Hypothalamus (tissue), 51 donors: ENCODE data around the gene EZR.
"Not testable (repeated sequence)": the region's sequence is repeated elsewhere in the genome, so short reads cannot be mapped to it uniquely, and the experiment has no call there.

Source experiments
- DNase-seq, 51 donors: peaks; one replicate each; lab custom pipeline; 2025; lab: John Stamatoyannopoulos, UW

EZR gene

GRCh38 chr6:158801655-158802294 lies 17.4 kb downstream of the EZR start:
- DNase-seq = no peak

DNA sequence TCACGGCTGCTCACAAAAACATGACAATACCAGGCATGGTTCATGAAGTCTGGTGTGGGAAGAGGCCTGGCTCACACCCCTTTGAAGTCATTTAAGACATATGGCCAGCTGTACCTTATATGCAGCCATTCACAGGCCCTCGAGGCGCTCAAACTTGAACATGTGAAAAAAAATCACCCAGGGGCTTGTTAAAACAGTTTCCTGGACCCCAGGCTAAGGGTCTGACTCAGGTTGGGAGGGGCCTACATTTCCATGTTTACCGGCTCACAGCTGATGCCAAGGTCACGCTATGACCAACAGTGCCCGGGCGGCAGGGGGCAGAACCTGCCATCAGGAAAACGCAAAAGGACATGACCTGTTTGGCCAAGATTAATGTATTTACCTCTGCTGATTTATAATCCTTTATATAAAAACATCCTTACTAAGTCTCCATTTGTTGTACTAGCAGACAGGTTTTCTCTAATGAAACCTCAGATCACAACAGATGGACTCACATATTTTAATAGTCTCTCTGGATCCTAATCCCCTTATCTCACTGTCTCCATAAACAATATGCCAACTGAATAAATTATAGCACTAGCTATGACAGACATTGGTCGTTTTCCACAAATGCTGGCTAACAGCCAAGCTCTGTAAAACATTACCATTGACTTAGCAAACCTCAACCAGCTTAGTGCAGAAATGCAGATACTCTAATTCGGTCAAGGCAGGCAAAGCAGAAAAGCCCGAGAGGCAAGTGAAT lies 19.9 kb downstream of the EZR start:
- no peak for DNase-seq

DNA sequence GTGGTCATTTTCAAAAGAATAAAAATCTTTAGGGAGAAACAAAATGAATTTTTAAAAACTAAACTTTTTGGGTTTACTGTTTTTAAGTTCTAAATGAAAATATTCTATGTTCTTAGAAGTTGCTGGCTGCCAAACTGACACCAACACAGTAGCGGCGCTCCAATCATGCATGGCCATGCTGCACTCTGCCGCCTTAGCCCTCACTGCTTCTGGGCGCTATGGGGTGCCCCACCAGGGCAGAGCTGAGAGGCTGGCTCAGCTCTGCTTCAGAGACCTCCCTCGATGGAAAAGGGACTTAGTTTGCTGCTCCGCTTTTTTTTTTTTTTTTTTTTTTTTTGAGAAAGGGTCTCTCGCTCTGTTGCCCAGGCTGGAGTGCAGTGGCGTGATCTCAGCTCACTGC lies 20.9 kb downstream of the EZR start:
- DNase-seq = no peak

DNA sequence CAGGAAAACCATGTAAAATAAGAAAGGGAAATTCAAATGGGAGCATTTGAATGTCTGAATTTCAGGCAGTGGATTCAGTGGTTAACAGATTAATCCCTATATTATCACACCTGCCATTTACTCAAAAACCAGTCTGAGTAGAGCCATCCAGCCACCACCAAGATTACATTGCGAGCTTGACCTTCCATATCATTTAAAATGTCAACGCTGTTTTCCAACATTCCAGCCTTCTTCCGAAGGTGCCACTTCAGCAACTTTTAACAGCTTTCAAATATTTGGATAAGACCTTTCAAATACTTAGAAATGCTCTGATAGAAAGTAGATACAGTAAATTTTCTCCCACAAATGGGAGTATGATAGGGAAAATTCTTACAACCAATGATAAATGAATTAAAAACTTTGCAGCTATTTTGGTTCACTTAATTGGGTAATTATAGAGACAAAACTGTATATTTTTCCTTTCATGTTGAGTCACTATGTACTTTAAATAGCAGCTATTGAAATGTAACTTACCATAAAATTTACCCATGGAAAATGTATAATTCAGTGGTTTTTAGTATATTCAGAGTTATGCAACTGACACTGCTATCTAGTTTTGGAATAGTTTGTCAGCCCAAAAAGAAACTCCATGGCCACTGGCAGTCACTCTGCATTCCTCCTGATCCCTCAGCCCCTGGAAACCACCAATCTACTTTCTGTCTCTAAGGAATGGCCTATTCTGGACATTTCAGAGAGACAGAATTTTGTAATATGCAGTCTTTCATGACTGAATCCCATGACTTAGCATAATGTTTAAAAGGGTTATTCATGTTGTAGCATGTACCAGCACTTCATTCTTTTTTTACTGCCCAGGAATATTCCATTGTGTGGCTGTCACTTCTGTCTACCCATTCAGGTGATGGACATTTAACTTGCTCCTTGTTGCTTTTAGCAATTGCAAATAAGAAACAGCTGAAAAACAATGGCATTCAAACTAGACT lies 21.5 kb downstream of the EZR start:
- DNase-seq = no peak

- DNase-seq = no peak
Measured at GRCh38 chr6:158796353-158796752, 22.8 kb downstream of the EZR start.

GRCh38 chr6:158795516-158795915 lies 23.7 kb downstream of the EZR start:
- DNase-seq = no peak

DNA sequence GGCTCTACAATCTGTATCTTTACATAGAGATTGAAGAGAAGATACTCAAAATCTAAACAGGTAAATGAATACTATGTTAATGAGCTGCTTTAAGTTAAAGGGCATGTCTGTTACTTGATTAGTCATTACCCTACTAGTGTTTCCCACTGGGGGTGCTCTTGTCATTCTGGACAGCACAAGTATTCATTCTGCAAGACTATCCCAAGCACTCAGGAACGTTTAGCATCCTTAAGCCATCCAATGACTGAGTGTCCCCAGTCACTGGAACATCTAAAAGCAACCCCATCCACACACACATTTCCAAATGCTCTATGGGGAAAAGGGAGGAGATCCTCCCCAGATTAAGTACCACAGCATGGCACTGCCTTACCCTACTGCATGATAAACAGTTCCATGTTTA lies 25.7 kb downstream of the EZR start:
- no peak for DNase-seq

DNA sequence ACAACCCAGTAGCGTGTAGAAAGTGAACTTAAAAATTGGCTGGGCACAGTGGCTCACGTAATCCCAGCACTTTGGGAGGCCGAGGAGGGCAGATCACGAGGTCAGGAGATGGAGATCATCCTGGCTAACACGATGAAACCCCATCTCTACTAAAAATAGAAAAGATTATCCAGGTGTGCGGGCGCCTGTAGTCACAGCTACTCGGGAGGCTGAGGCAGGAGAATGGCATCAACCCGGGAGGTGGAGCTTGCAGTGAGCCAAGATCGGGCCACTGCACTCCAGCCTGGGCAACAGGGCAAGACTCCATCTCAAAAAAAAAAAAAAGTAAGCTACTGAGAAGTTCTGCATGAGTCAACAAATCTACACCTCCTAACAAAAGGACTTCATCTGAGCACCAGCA lies 26.7 kb downstream of the EZR start:
- not testable (repeated sequence) for DNase-seq

- no peak for DNase-seq
Measured at GRCh38 chr6:158791274-158791855, 27.8 kb downstream of the EZR start.

DNA sequence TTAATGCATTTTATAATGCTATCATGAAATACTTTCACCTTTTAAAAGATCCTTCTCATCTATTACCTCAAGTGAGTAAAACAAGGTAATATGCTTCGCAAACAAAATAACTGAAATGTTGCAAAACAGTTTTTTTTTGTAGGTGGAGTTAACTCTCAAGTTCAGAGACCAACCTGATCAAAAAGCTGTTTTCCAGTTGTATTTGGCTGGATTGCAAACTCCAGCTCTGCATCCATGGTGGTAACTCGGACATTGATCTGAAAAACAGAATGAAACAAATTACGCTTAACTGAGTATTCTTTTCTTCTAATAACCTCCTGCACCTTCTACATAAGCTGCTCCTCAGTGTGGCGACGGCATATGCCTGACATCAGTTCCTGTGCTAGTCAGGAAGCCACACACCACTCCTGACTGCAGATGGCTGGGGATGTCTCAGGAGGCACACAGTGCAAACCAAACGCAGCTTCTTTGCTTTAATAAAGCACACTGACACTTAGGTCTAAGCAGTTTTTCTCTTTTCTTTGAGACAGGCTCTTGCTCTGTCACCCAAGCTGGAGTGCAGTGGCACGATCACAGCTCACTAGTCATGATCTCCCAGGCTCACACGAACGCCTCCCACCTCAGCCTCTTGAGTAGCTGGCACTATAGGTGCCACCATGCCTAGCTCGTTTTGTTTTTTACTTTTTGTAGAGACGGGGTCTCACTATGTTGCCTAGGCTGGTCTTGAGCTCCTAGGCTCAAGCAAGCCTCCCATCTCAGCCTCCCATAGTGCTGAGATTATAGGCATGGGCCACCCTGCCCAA lies 29.9 kb downstream of the EZR start:
- DNase-seq = no peak

DNA sequence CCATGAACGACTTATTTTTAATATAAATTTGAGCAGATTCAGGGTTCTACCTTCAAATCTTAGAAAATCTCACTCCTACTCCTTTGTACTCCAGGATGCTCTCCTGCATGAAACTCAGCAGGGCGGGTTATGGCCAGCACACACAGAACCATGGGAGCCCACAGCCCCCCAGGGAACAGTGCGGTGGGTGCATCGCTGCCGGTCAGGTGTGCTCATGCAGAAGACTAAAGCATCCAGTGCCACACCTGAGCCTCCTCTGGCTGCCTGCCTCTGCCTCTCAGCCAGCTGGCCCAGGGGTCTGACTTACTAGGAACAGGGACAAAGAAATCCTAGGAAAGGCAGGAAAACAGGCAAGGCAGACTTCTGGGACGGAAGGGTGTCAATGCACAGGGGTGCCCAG lies 31.8 kb downstream of the EZR start:
- no peak for DNase-seq

- no peak for DNase-seq
Measured at GRCh38 chr6:158786645-158787304, 32.4 kb downstream of the EZR start.

DNA sequence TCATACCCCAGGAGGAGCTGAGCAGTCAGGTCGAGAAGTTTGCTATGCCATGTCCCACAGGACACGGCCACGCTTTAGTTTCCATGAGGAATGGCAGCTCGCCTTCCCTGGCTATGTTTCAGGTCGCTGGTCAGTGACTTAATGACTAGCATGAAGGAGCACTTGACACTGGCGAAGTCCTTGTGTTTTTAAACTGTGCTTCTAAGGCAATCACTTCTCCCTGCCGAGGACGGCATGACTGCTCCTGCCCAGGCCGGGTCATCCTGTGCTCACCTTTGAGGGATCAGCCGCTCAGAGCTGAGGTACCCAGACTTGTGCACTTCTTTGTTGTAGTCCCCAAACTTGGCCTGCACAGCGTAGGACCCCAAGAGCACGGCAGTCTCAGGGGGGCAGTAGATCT lies 34.1 kb downstream of the EZR start:
- DNase-seq = no peak

DNA sequence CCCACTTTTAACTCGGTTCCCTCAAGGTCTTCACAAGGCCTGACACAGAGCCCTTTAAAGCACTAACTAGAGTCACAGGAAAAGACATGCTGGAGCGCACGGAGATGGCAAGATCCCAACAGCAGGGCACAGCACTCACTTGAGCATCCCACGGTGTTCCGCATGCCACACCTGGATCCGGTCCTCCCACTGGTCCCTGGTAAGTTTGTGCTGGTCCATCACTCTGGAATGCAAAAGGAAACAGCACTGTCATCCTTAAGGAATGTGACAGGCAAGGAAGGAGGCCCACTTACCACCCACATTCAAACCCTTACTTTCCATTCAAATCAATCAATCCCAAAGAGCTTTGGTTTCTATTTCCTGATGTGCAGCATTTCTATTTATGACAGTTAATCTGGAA lies 34.7 kb downstream of the EZR start:
- no peak for DNase-seq

GRCh38 chr6:158783851-158784250 lies 35.3 kb downstream of the EZR start:
- no peak for DNase-seq

DNA sequence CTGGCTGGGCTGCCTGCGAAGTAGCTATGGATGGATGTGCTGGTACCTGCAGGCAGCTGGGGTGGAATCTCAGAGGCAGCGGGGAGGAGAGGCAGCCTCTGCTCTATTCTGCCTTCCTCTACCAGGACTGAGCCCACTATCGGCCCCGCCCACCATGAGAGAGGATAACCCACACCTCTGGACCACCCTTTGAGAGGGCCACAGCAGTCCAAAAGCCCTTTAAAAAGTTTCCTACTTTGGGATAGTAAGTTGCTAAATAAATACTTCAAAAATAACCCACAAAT lies 36.1 kb downstream of the EZR start:
- DNase-seq = no peak

GRCh38 chr6:158782432-158783166 lies 36.6 kb downstream of the EZR start:
- no peak for DNase-seq

- no peak for DNase-seq
Measured at GRCh38 chr6:158781692-158782373, 37.3 kb downstream of the EZR start.
